H9 (cell line): ENCODE data around the gene TNFRSF21. TPM values are rescaled to one million over a fixed set of nuclear protein-coding genes. Genes with fewer than 3 reads are reported as not detected.

Experiments used
- DNase-seq: peaks from one replicate; pipeline ENCODE4 v3.0.0-alpha.2; 2017
- H2AFZ ChIP-seq: one replicate; pipeline ENCODE4 v1.6.1; 2013; ENCODE audit warnings: mild to moderate bottlenecking, low read length, control low read depth, moderate library complexity
- H2AK5ac ChIP-seq: 2 replicates; pipeline ENCODE4 v1.6.1; 2013; ENCODE audit warnings: low read length, control low read depth, mixed read lengths; ENCODE audit not compliant: insufficient read length
- H2BK120ac ChIP-seq: one replicate; pipeline ENCODE4 v1.6.1; 2013; ENCODE audit warnings: low read depth, mild to moderate bottlenecking, low read length, control low read depth, inconsistent platforms; ENCODE audit not compliant: poor library complexity, severe bottlenecking
- H2BK12ac ChIP-seq: 2 replicates; pipeline ENCODE4 v1.6.1; 2013; ENCODE audit warnings: low read length, control low read depth, mixed read lengths, low read depth; ENCODE audit not compliant: insufficient read length
- H2BK15ac ChIP-seq: 2 replicates; pipeline ENCODE4 v1.6.1; 2013; ENCODE audit warnings: low read depth, low read length, control low read depth
- H2BK20ac ChIP-seq: one replicate; pipeline ENCODE4 v1.6.1; 2013; ENCODE audit warnings: low read depth, mild to moderate bottlenecking, low read length, control low read depth, inconsistent platforms; ENCODE audit not compliant: poor library complexity, severe bottlenecking
- H2BK5ac ChIP-seq: 2 replicates; pipeline ENCODE4 v1.6.1; 2013; ENCODE audit warnings: low read length, control low read depth, mixed read lengths; ENCODE audit not compliant: insufficient read length
- H3K14ac ChIP-seq: 2 replicates; pipeline ENCODE4 v1.6.1; 2013; ENCODE audit warnings: low read length, control low read depth; ENCODE audit not compliant: insufficient read depth
- H3K18ac ChIP-seq: 2 replicates; pipeline ENCODE4 v1.6.1; 2013; ENCODE audit warnings: low read depth, mild to moderate bottlenecking, mixed read lengths, low read length, control low read depth; ENCODE audit not compliant: insufficient read length
- H3K23ac ChIP-seq: 2 replicates; pipeline ENCODE4 v1.6.1; 2013; ENCODE audit warnings: low read length, control low read depth, mixed read lengths, low read depth; ENCODE audit not compliant: insufficient read length
- H3K23me2 ChIP-seq: 2 replicates; pipeline ENCODE4 v1.6.1; 2013; ENCODE audit warnings: low read depth, mild to moderate bottlenecking, mixed read lengths, low read length, control low read depth; ENCODE audit not compliant: insufficient read length, poor library complexity, severe bottlenecking
- H3K27ac ChIP-seq: 2 replicates; pipeline ENCODE4 v1.5.1; 2013; ENCODE audit warnings: low read length, control low read depth, mixed read lengths, low read depth; ENCODE audit not compliant: insufficient read length
- H3K27me3 ChIP-seq: 2 replicates; pipeline ENCODE4 v1.6.1; 2013; ENCODE audit warnings: low read length, control low read depth, inconsistent platforms; ENCODE audit not compliant: insufficient read depth
- H3K4ac ChIP-seq: 2 replicates; pipeline ENCODE4 v1.6.1; 2013; ENCODE audit warnings: low read depth, mild to moderate bottlenecking, control low read depth, inconsistent platforms, low read length, moderate library complexity
- H3K4me1 ChIP-seq: 2 replicates; pipeline ENCODE4 v1.6.1; 2013; ENCODE audit warnings: low read length, control low read depth, inconsistent platforms; ENCODE audit not compliant: insufficient read depth
- H3K4me2 ChIP-seq: 2 replicates; pipeline ENCODE4 v1.6.1; 2013; ENCODE audit warnings: low read length, control low read depth, mixed read lengths; ENCODE audit not compliant: insufficient read length, insufficient read depth
- H3K56ac ChIP-seq: 2 replicates; pipeline ENCODE4 v1.6.1; 2013; ENCODE audit warnings: low read depth, mild to moderate bottlenecking, mixed read lengths, low read length, control low read depth; ENCODE audit not compliant: insufficient read length
- H3K79me1 ChIP-seq: 2 replicates; pipeline ENCODE4 v1.6.1; 2013; ENCODE audit warnings: low read depth, mild to moderate bottlenecking, moderate library complexity, low read length, control low read depth, inconsistent platforms; ENCODE audit not compliant: insufficient read depth, poor library complexity, severe bottlenecking
- H3K79me2 ChIP-seq: 2 replicates; pipeline ENCODE4 v1.6.1; 2013; ENCODE audit warnings: low read length, control low read depth, inconsistent platforms; ENCODE audit not compliant: insufficient read depth
- H3K9ac ChIP-seq: 2 replicates; pipeline ENCODE4 v1.6.1; 2013; ENCODE audit warnings: low read length, control low read depth, mixed read lengths; ENCODE audit not compliant: insufficient read length; ENCODE audit errors: extremely low read depth
- H3K9me3 ChIP-seq: one replicate; pipeline ENCODE4 v1.6.1; 2013; ENCODE audit warnings: low read depth, low read length, inconsistent platforms; ENCODE audit not compliant: control insufficient read depth
- H3T11ph ChIP-seq: one replicate; pipeline ENCODE4 v1.6.1; 2013; ENCODE audit warnings: mild to moderate bottlenecking, low read length, control low read depth, inconsistent platforms
- H4K20me1 ChIP-seq: one replicate; pipeline ENCODE4 v1.6.1; 2013; ENCODE audit not compliant: control insufficient read depth, insufficient read length, insufficient read depth
- H4K5ac ChIP-seq: 2 replicates; pipeline ENCODE4 v1.6.1; 2013; ENCODE audit warnings: low read depth, mild to moderate bottlenecking, mixed read lengths, low read length, control low read depth; ENCODE audit not compliant: insufficient read length
- H4K8ac ChIP-seq: replicated peaks from 2 replicates; pipeline ENCODE4 v1.6.1; 2013; ENCODE audit warnings: low read length, control low read depth, mixed read lengths, low read depth; ENCODE audit not compliant: insufficient read length
- H4K91ac ChIP-seq: 2 replicates; pipeline ENCODE4 v1.6.1; 2013; ENCODE audit warnings: low read depth, mild to moderate bottlenecking, moderate library complexity, mixed read lengths, low read length, control low read depth; ENCODE audit not compliant: insufficient read length
- H3K27ac Mint-ChIP-seq, 3 experiments: 2 replicates in 2 of 3; 3 replicates in 1 of 3; pipeline ENCODE4 v1.8.0; 2020 to 2021; ENCODE audit warnings: mixed read lengths in 3 of 3, mild to moderate bottlenecking in 1 of 3, moderate library complexity in 1 of 3
- H3K27me3 Mint-ChIP-seq: 2 replicates; pipeline ENCODE4 v1.8.0; 2021; ENCODE audit warnings: low read depth, mild to moderate bottlenecking, moderate library complexity, mixed read lengths
- H3K36me3 Mint-ChIP-seq, 3 experiments: 2 replicates in 2 of 3; 3 replicates in 1 of 3; pipeline ENCODE4 v1.8.0; 2020 to 2021; ENCODE audit warnings: low read depth in 3 of 3, mixed read lengths in 3 of 3; ENCODE audit not compliant: insufficient read depth in 1 of 3
- H3K4me1 Mint-ChIP-seq, 2 experiments: 2 replicates each; pipeline ENCODE4 v1.8.0; 2020; ENCODE audit warnings: mixed read lengths in 2 of 2
- H3K4me3 Mint-ChIP-seq, 2 experiments: 2 replicates in 1 of 2; 3 replicates in 1 of 2; pipeline ENCODE4 v1.8.0; 2020 to 2021; ENCODE audit warnings: mild to moderate bottlenecking in 2 of 2, mixed read lengths in 2 of 2, moderate library complexity in 1 of 2
- H3K9me3 Mint-ChIP-seq, 2 experiments: 2 replicates in 1 of 2; 3 replicates in 1 of 2; pipeline ENCODE4 v1.8.0; 2020; ENCODE audit warnings: mild to moderate bottlenecking in 2 of 2, mixed read lengths in 2 of 2, moderate library complexity in 1 of 2
- WGBS: extraction: QIAGEN DNeasy Blood & Tissue Kit; methylation state at CpG from one replicate; pipeline ENCODE4 v1.1.7; 2013; ENCODE audit warnings: missing lambda C conversion rate, low lambda C conversion rate, mixed read lengths; ENCODE audit not compliant: insufficient read length; ENCODE audit errors: extremely low coverage; 5-methylcytosine and 5-hydroxymethylcytosine counted together
- total RNA-seq: library from RNA; stranded (reverse); gene quantifications from 2 replicates; pipeline ENCODE4 v1.2.1, GENCODE V29; 2021
- TF ChIP-seq, protein P1 (sequence below): fragments of 200-600 bp; sonication (generic); conservative IDR thresholded peaks from 3 replicates; pipeline ENCODE4 v1.8.0; 2021; ENCODE audit warnings: antibody characterized with exemption, mild to moderate bottlenecking

TNFRSF21 gene
- total RNA-seq, 1 experiment from 2014 or later = 39.1 TPM

DNA sequence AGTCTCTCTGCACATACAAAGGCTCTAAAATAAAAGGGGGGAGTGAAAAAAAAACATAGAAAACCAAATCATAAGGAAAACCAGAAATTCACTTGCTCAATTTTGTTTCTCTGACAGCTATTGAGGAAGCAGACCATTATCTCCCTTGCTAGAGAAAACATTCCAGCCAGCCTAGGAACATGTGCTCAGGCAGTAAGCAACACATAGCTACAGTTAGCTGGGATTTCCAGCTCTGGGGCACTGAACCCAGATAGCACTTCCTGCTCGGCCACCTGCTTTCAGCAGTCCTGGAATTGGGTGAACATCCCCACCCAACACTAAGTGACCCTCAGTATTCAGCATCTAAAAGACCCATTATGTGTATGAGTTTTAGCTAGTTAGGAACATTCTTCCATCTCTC, 61.3 kb downstream of the TNFRSF21 start:
- no peak overlapping the region for H2BK20ac ChIP-seq
- DNase-seq = no peak
- no peak overlapping the region for H2BK5ac ChIP-seq
- H3K9me3 Mint-ChIP-seq = peaks cover 0 to 3% of the 10 kb centered on the region in 2 experiments; a peak in 1 of 5 replicates
- peaks cover 14 to 32% (median 29%) of the 10 kb centered on the region in 3 experiments for H3K36me3 Mint-ChIP-seq
- H3K56ac ChIP-seq = no peak overlapping the region
- no peak overlapping the region for H2BK12ac ChIP-seq
- no peak overlapping the region for H3K18ac ChIP-seq
- no peaks in the 10 kb centered on the region for H3K9me3 ChIP-seq
- no peak overlapping the region for H3K4me3 Mint-ChIP-seq
- no peaks in the 10 kb centered on the region for H3K79me2 ChIP-seq
- H3K4me1 Mint-ChIP-seq = peaks cover 26 to 30% of the 10 kb centered on the region in 2 experiments
- H3K79me1 ChIP-seq = no peaks in the 10 kb centered on the region
- H2BK15ac ChIP-seq = no peak overlapping the region
- TF ChIP-seq, protein P1, sequence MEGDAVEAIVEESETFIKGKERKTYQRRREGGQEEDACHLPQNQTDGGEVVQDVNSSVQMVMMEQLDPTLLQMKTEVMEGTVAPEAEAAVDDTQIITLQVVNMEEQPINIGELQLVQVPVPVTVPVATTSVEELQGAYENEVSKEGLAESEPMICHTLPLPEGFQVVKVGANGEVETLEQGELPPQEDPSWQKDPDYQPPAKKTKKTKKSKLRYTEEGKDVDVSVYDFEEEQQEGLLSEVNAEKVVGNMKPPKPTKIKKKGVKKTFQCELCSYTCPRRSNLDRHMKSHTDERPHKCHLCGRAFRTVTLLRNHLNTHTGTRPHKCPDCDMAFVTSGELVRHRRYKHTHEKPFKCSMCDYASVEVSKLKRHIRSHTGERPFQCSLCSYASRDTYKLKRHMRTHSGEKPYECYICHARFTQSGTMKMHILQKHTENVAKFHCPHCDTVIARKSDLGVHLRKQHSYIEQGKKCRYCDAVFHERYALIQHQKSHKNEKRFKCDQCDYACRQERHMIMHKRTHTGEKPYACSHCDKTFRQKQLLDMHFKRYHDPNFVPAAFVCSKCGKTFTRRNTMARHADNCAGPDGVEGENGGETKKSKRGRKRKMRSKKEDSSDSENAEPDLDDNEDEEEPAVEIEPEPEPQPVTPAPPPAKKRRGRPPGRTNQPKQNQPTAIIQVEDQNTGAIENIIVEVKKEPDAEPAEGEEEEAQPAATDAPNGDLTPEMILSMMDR = no peak
- H3K4me1 ChIP-seq = no peaks in the 10 kb centered on the region
- no peak overlapping the region for H4K5ac ChIP-seq
- H2BK120ac ChIP-seq = no peak overlapping the region
- no peak overlapping the region for H3K4me2 ChIP-seq
- no peak overlapping the region for H3K23ac ChIP-seq
- H3K27me3 Mint-ChIP-seq = no peaks in the 10 kb centered on the region
- WGBS = no CpG with 5 or more reads among the region's 1 CpG
- no peaks in the 10 kb centered on the region for H3K23me2 ChIP-seq
- no peak overlapping the region for H3K4ac ChIP-seq
- no peak overlapping the region for H3K9ac ChIP-seq
- H2AK5ac ChIP-seq = no peak overlapping the region
- no peaks in the 10 kb centered on the region for H4K20me1 ChIP-seq
- no peak overlapping the region for H3K27ac ChIP-seq
- no peak overlapping the region for H3K14ac ChIP-seq
- H3K27ac Mint-ChIP-seq = peak overlapping the region in 2 of 3 experiments; percentile 5 to 48; a peak in 1 of 7 replicates
- H3T11ph ChIP-seq = no peak overlapping the region
- H4K91ac ChIP-seq = no peak overlapping the region
- H2AFZ ChIP-seq = no peak overlapping the region
- H4K8ac ChIP-seq = no peak overlapping the region
- H3K27me3 ChIP-seq = no peaks in the 10 kb centered on the region
